Measurements from ENCODE around the gene MYO1B.

Gene MYO1B

GRCh38 chr2:191355170-191355758 is 110.1 kb downstream of the MYO1B start:
- H3K9me2 ChIP-seq (replicated peaks; ENCODE audit: insufficient read depth, low read length) = no peaks in the 10 kb centered on the region
- H3K27me3 ChIP-seq (ENCODE audit: low read length) = no peaks in the 10 kb centered on the region
- H3K36me3 ChIP-seq (ENCODE audit: low read length) = no peaks in the 10 kb centered on the region

DNA sequence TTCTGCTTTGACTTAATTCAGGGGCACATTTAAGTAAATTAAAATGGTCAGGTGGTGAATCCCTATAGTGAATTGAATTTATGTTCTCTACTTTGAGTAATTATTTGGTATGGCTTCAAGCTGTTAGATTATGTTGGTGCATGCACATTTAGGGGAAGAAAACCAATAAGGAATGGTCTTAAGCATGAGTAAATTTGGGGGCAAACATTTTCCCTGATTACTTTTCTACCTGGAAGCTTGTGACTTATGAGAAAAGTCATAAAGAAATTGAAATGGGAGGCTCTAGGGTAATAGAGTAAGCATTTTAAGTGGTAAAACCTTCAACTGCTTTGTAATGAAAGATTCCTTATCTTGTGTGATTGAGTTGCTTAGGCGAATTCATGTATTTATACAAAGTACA is 112.5 kb downstream of the MYO1B start:
- Histone ChIP-seq H3K4me2 (ENCODE audit: low read depth, low read length, poor library complexity, severe bottlenecking) (no peak overlapping the region), H3K9me2 (replicated peaks; ENCODE audit: insufficient read depth, low read length) (no peaks in the 10 kb centered on the region), H4K20me1 (ENCODE audit: low read depth, low read length) (no peaks in the 10 kb centered on the region), H3K27me3 (ENCODE audit: low read length) (no peaks in the 10 kb centered on the region), H3K9ac (ENCODE audit: low read length) (no peak overlapping the region), H3K36me3 (ENCODE audit: low read length) (no peaks in the 10 kb centered on the region), H2AFZ (ENCODE audit: low read depth, low read length, severe bottlenecking) (no peak overlapping the region), H3K79me2 (ENCODE audit: insufficient read depth, low read length) (no peaks in the 10 kb centered on the region), H3F3A (ENCODE audit: insufficient read depth) (no peaks in the 10 kb centered on the region), H3K9me3 (ENCODE audit: insufficient read depth, low read length) (no peaks in the 10 kb centered on the region), H3K27ac (ENCODE audit: low read depth, low read length) (no peak overlapping the region), H3K4me3 (ENCODE audit: insufficient read depth, low read length, poor library complexity, severe bottlenecking) (no peak overlapping the region)
- TF ChIP-seq, protein P1, sequence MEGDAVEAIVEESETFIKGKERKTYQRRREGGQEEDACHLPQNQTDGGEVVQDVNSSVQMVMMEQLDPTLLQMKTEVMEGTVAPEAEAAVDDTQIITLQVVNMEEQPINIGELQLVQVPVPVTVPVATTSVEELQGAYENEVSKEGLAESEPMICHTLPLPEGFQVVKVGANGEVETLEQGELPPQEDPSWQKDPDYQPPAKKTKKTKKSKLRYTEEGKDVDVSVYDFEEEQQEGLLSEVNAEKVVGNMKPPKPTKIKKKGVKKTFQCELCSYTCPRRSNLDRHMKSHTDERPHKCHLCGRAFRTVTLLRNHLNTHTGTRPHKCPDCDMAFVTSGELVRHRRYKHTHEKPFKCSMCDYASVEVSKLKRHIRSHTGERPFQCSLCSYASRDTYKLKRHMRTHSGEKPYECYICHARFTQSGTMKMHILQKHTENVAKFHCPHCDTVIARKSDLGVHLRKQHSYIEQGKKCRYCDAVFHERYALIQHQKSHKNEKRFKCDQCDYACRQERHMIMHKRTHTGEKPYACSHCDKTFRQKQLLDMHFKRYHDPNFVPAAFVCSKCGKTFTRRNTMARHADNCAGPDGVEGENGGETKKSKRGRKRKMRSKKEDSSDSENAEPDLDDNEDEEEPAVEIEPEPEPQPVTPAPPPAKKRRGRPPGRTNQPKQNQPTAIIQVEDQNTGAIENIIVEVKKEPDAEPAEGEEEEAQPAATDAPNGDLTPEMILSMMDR (IDR thresholded peaks at IDR 0.05; ENCODE audit: insufficient read depth, low read length, poor library complexity, severe bottlenecking) = no peak
- no peak for TF ChIP-seq EZH2phosphoT487 (conservative IDR thresholded peaks at IDR 0.05; ENCODE audit: low read length)

More at GRCh38 chr2:191355170-191355758, 110.1 kb downstream of the MYO1B start:
- no peaks in the 10 kb centered on the region for H4K20me1 ChIP-seq (ENCODE audit: low read depth, low read length)
- no peaks in the 10 kb centered on the region for H3K79me2 ChIP-seq (ENCODE audit: insufficient read depth, low read length)
- no peaks in the 10 kb centered on the region for H3F3A ChIP-seq (ENCODE audit: insufficient read depth)
- TF ChIP-seq EZH2phosphoT487 (conservative IDR thresholded peaks at IDR 0.05; ENCODE audit: low read length) = no peak
- TF ChIP-seq, protein P1 (IDR thresholded peaks at IDR 0.05; ENCODE audit: insufficient read depth, low read length, poor library complexity, severe bottlenecking) = no peak
- no peak overlapping the region for H3K27ac ChIP-seq (ENCODE audit: low read depth, low read length)
- no peak overlapping the region for H2AFZ ChIP-seq (ENCODE audit: low read depth, low read length, severe bottlenecking)
- no peaks in the 10 kb centered on the region for H3K9me3 ChIP-seq (ENCODE audit: insufficient read depth, low read length)
- H3K4me3 ChIP-seq (ENCODE audit: insufficient read depth, low read length, poor library complexity, severe bottlenecking) = no peak overlapping the region
- H3K9ac ChIP-seq (ENCODE audit: low read length) = no peak overlapping the region
- no peak overlapping the region for H3K4me2 ChIP-seq (ENCODE audit: low read depth, low read length, poor library complexity, severe bottlenecking)

- Histone ChIP-seq H2AFZ (ENCODE audit: low read depth, low read length, severe bottlenecking) (no peak overlapping the region), H3F3A (ENCODE audit: insufficient read depth) (no peaks in the 10 kb centered on the region), H3K9me2 (replicated peaks; ENCODE audit: insufficient read depth, low read length) (no peaks in the 10 kb centered on the region), H3K9ac (ENCODE audit: low read length) (no peak overlapping the region), H3K79me2 (ENCODE audit: insufficient read depth, low read length) (no peaks in the 10 kb centered on the region), H3K9me3 (ENCODE audit: insufficient read depth, low read length) (no peaks in the 10 kb centered on the region), H3K4me2 (ENCODE audit: low read depth, low read length, poor library complexity, severe bottlenecking) (no peak overlapping the region), H3K27ac (ENCODE audit: low read depth, low read length) (no peak overlapping the region), H3K36me3 (ENCODE audit: low read length) (no peaks in the 10 kb centered on the region), H4K20me1 (ENCODE audit: low read depth, low read length) (no peaks in the 10 kb centered on the region), H3K27me3 (ENCODE audit: low read length) (no peaks in the 10 kb centered on the region), H3K4me3 (ENCODE audit: insufficient read depth, low read length, poor library complexity, severe bottlenecking) (no peak overlapping the region)
- TF ChIP-seq, protein P1 (IDR thresholded peaks at IDR 0.05; ENCODE audit: insufficient read depth, low read length, poor library complexity, severe bottlenecking) = no peak
- TF ChIP-seq EZH2phosphoT487 (conservative IDR thresholded peaks at IDR 0.05; ENCODE audit: low read length) = no peak
Measured at GRCh38 chr2:191358325-191359025, 113.3 kb downstream of the MYO1B start.

Data from SU-DHL-6 (cell line).